T-helper 2 cell (primary cell): Measurements from ENCODE around the gene FANCC.
"Not testable (repeated sequence)": the region's sequence is repeated elsewhere in the genome, so short reads cannot be mapped to it uniquely, and the experiment has no call there.

Experiments used
- DNase-seq, 5 experiments: peaks; one replicate each; pipeline versions ENCODE4 v3.0.0 to v3.0.0-alpha.2; 2012 to 2022

Gene FANCC

DNA sequence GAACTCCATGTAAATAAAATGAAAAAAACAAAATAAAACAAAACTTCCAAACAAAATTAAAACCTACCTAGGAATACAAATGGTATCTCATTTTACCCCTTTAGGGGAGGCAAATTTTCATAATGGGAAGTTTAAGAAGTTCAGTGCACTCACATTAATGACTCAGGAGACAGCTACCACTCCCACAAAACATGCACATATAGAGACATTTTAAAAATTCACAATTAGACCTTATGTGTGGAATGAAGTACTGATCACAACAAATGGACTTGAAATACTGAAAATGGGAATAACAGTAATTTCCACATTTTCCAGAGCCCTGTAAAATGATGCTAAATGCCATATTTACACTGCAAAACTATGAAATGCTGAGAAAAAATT lies 91.8 kb downstream of the FANCC start:
- no peak for DNase-seq

- no peak for DNase-seq
Observed at GRCh38 chr9:95225076-95225725, 92.3 kb downstream of the FANCC start.

GRCh38 chr9:95224376-95225019 lies 93.0 kb downstream of the FANCC start:
- no peak for DNase-seq

DNA sequence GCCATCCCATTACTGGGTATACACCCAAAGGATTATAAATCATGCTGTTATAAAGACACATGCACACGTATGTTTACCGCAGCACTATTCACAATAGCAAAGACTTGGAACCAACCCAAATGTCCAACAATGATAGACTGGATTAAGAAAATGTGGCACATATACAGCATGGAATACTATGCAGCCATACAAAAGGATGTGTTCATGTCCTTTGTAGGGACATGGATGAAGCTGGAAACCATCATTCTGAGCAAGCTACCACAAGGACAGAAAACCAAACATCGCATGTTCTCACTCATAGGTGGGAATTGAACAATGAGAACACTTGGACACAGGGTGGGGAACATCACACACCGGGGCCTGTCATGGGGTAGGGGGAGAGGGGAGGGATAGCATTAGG lies 97.2 kb downstream of the FANCC start:
- not testable (repeated sequence) for DNase-seq

- DNase-seq: no peak
Observed at GRCh38 chr9:95218773-95219172, 98.7 kb downstream of the FANCC start.

DNA sequence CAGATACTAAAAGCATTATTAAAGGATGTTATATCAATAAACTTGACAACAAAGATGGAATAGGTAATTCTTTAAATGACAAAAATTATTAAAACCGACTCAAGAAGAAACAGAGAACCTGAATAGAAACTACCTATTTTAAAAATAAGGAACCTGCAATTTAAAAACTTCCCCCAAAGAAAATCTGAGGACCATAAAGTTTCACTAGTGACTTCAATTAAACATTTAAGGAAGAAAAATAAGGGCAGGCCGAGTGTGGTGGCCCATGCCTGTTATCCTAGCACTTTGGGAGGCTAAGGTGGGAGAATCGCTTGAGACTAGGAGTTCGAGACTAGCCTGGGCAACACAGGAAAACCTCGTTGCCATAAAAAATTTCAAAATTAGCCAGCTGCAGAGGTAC lies 99.6 kb downstream of the FANCC start:
- no peak for DNase-seq

DNA sequence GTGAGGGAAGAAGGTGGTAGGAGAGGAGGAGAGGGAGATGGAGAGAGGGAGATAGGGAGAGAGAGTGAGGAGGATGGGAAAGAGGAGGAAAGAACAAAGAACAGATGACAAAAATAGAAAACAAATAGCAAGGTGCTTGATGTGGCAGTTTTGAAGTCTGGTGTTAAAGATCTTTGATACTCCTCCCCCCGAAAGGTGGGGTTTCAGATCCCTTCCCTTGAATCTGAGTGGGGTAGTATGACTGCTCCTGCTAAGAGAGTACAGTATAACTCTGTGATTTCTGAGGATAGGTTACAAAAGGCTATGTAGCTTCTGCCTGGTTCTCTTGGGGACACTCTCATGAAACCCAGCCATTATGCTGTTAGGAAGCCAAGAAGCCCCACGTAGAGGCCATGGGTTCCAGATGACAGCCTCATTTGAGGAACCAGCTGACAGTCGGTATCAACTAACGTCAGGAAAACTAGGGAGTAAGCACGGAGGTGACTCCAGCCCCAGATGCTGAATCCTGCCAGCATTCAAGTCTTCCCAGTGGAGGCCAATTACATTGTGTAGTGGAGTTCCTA lies 102.1 kb downstream of the FANCC start:
- no peak for DNase-seq

GRCh38 chr9:95213117-95213516 lies 104.4 kb downstream of the FANCC start:
- no peak for DNase-seq

DNA sequence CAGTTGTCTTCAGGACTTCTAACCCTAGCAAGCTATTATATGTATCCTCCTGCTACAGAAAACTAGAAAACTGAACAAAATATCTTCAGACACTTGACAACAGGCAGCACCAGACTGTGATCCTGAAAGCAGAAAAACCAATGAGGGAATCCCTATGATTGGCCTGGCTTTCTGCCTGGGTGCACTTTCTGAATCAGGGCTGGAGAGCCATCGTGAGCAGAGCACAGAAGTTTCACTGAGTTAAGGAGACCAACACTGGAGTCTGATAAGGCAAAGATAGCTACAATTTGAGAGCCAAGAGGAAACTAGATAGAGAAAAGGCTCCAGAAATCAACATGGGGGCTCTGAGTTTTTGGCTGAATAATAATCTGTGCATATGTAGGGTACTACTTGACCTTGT lies 106.5 kb downstream of the FANCC start:
- DNase-seq: no peak

DNA sequence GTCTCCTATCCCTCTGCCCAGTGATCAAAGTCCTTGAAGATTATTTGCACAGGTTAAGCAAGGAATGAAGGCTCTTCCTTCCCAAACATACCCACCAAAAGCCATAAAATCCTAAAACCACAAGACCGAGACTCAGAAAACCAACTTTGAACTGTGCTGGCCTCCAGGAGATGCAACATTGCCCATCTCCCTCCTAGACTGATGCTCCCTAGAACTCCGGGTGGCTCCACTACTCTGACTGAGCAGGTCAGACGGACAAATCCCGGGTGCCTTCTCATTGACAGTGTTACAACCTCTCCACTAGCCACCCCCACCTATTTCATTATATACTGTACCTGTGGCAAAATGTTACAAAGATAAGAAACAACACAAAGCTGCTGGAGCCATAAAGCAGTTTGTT lies 110.1 kb downstream of the FANCC start:
- DNase-seq: no peak

DNA sequence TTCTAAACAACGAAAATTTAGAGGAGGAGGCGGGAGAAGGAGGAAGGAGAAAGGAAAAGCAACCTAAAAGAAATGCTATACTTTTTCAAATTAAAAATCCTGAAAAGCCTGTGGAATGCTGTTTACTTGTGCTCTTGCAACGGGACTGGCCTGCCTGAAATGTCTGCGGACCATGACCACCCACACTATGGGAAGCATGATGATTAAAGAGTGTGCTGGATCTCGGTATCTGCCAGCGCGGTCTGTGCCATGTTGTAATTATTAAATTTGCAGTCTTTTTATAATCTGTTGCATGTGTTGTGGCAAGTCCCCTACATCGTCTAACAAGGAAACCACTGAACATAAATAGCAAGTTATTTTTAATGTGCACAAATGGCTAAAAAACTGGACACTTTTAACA lies 111.4 kb downstream of the FANCC start:
- no peak for DNase-seq

DNA sequence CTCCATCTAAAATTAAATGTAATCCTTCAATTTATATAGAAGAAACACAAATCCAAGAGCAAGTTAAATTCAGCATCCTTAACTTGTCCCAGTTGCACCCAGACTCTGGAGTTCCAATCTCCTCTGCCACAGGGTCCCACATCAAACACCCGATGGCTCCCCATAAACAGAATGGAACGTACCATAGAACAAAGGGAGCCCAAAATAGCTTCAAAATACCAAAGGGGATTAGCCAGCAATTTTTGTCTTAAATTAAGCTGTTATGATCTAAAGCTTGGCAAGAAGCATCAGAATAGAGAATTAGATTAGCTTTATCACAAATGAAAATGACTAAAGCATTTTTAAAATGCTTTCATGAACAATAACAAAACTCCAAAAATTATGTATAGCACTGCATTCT lies 112.8 kb downstream of the FANCC start:
- no peak for DNase-seq

DNA sequence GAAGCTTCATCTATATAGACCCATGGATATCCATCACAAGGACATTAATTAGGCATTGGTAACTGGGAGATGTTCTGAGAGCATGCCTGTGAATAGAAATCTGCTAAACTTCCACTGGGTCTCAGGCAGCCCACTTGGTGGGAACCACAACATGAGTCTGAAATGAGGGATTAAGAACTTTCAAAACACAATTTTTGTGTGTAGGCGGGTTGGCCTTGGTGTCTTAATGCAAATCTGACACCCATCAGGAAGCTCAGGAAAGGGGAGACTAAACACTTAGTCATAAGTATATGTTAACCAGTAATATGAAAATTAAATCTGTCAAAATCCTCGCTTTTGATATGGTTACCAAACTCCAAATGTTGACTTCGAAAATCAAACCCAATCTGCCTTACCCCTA lies 113.2 kb downstream of the FANCC start:
- DNase-seq: no peak

- DNase-seq: not testable (repeated sequence)
Observed at GRCh38 chr9:95203019-95203418, 114.5 kb downstream of the FANCC start.

GRCh38 chr9:95202076-95202681 lies 115.3 kb downstream of the FANCC start:
- DNase-seq: no peak

DNA sequence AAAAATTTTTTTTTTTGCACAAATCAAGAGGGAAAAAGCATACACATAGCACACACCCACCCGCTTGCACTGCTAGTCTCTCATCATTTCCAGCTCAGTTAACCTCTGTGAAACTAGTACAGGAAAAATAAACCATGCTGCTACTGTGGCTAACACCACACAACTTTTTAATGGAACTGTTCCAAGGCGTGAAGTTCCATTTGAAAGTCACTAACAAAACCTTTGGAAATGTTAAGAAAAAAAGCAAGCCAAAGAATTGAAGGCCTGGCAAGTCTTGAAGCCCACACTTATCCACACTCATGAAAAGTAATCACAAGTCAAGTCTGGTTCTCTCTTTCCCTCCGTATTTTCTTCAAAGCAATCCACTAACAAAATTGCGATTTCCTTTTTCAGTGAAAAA lies 116.3 kb downstream of the FANCC start:
- no peak for DNase-seq

GRCh38 chr9:95197692-95198271 lies 119.7 kb downstream of the FANCC start:
- no peak for DNase-seq

DNA sequence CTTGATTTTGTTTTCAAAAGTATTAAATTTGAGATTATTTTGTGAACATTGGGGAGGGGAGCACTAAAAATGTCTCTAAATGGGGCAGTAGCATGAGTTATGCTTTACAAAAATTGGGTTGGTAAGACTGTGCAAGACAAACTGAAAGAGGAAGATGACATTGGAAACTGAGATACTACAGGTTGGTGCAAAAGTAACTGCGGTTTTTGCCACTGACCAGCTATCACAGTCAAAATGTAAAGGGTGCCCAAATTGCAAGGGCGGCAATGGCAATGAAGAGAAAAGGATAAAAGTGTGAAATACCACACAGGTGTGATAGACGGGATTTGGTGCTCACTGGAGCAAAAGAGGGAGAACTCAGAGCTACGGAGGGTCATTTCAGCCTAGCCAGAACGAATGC lies 124.0 kb downstream of the FANCC start:
- no peak for DNase-seq

DNA sequence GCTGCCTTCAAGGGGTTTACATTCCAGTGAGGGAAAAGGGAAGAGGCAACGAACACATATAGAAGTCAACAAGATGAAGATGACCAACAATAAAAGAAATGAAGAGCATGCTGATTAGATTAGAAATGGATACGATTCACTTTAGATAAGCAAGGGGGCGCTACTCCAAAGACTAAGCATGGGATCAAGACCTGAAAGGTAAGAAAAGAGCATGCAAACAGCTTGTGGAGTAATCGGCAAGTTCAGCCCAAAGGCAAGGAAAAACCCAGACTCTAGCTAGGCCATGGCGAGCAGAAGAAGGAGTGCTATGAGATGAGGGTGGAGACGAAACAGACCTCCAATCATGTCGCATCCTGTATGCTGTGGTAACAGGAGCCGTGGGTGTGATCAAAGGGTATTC lies 124.4 kb downstream of the FANCC start:
- no peak for DNase-seq

GRCh38 chr9:95192631-95193030 lies 124.9 kb downstream of the FANCC start:
- DNase-seq: no peak

- no peak for DNase-seq
Observed at GRCh38 chr9:95190413-95190812, 127.1 kb downstream of the FANCC start.

GRCh38 chr9:95189251-95190098 lies 128.0 kb downstream of the FANCC start:
- DNase-seq: peak in 1 of 5 experiments; percentile 33

- no peak for DNase-seq
Observed at GRCh38 chr9:95188459-95188858, 129.1 kb downstream of the FANCC start.
